Activated naive CD8-positive, alpha-beta T cell treated with anti-CD3 and anti-CD28 coated beads for 36 hours (primary cell): Measurements from ENCODE around the gene COL4A2. TPM values are rescaled to one million over a fixed set of nuclear protein-coding genes. Genes with fewer than 3 reads are reported as not detected.

Experiments
- DNase-seq: peaks from one replicate; pipeline ENCODE4 v3.0.0; 2021
- H3K27ac Mint-ChIP-seq: one replicate; pipeline ENCODE4 v1.8.0; 2022; ENCODE audit warnings: mild to moderate bottlenecking, moderate library complexity, mixed read lengths
- H3K27me3 Mint-ChIP-seq: one replicate; pipeline ENCODE4 v1.8.0; 2022; ENCODE audit warnings: mild to moderate bottlenecking, mixed read lengths
- H3K36me3 Mint-ChIP-seq: one replicate; pipeline ENCODE4 v1.8.0; 2021; ENCODE audit warnings: mild to moderate bottlenecking, mixed read lengths
- H3K4me1 Mint-ChIP-seq: one replicate; pipeline ENCODE4 v1.8.0; 2021; ENCODE audit warnings: mixed read lengths
- H3K4me3 Mint-ChIP-seq: one replicate; pipeline ENCODE4 v1.8.0; 2022; ENCODE audit warnings: mild to moderate bottlenecking, moderate library complexity, mixed read lengths
- H3K9me3 Mint-ChIP-seq: one replicate; pipeline ENCODE4 v1.8.0; 2022; ENCODE audit warnings: mixed read lengths
- total RNA-seq, 2 experiments: library from RNA; stranded (reverse); gene quantifications; one replicate each; pipeline ENCODE4 v1.2.3, GENCODE V29; 2021

COL4A2 gene
- total RNA-seq, 2 experiments from 2014 or later: not detected

DNA sequence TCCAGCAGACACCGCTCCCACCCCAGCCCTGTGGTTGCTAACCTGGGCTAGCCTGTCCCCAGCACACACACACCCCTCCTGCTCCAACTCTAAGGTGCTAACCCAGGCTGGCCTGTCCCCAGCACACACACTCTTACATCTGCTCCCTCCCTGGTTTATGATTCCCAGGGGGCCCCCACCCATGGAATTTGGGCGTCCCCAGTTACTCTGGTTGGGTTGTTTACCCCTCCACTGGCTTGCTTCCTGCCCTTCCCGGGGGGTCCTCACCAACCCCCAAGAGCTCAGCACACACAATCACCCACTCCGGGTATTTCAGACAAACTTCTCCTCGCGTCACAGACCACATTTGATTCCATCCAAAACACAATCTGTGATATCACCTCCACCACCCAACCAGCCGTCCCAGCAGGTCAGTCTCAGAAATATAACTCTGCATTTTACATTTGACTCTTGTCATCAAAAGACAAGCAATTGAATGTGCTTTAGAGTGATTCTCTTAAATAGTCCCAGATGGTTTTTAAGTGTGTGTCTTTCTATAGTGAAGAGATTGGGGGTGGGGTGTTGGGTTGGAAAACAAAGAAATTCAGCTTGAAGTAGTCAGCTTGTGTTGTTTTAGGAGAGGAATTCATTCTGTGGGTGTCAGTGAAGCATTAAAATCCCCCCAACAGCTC, 20.1 kb downstream of the COL4A2 start:
- no peak for DNase-seq
- no peak overlapping the region for H3K4me3 Mint-ChIP-seq
- H3K27me3 Mint-ChIP-seq: peaks cover 56% of the 10 kb centered on the region
- H3K4me1 Mint-ChIP-seq: no peaks in the 10 kb centered on the region
- H3K27ac Mint-ChIP-seq: no peak overlapping the region
- no peaks in the 10 kb centered on the region for H3K36me3 Mint-ChIP-seq
- H3K9me3 Mint-ChIP-seq: no peaks in the 10 kb centered on the region

DNA sequence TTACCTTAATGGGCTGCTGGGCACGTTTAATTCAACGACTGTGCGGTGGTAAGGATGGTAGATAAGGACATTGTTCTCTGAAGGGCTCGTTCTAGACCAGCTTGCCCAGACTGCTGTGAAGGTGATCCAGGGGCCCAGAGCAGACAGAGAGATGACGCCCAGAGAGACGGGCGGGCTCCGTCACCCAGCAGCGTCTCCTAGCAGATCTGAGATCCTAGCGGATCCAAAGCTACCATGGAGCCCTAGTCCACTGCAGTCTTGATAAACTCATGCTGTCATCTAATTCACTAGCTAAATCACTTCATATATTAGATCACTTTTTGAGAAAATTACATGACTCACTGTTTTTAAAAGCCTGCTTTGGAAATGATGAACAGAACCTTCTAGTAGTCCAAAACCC, 21.5 kb downstream of the COL4A2 start:
- Mint-ChIP-seq H3K27ac (no peak overlapping the region), H3K9me3 (no peaks in the 10 kb centered on the region), H3K4me1 (no peaks in the 10 kb centered on the region), H3K27me3 (peaks cover 54% of the 10 kb centered on the region), H3K36me3 (no peaks in the 10 kb centered on the region), H3K4me3 (no peak overlapping the region)
- no peak for DNase-seq

DNA sequence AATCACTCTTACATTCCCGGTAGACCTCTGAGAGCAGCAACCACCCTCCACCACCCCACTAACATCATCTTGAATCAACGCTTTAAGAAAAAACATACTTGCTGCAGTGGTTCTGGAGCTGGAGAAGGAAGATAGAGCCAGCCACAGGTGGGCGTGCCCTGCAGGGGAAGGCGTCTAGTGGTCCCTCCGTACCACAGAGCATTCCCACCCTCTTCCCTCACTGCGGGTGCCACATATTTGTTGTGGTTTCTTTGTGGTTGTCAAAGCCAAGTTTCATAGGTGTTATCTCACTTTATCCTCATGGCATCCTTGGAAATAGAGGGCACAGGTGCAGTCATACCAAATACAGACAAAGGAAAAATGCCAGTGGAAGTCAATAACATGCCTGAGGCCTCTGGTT, 22.2 kb downstream of the COL4A2 start:
- Mint-ChIP-seq H3K9me3 (no peaks in the 10 kb centered on the region), H3K27me3 (peaks cover 49% of the 10 kb centered on the region), H3K4me3 (no peak overlapping the region), H3K27ac (no peak overlapping the region), H3K4me1 (no peaks in the 10 kb centered on the region), H3K36me3 (no peaks in the 10 kb centered on the region)
- no peak for DNase-seq

DNA sequence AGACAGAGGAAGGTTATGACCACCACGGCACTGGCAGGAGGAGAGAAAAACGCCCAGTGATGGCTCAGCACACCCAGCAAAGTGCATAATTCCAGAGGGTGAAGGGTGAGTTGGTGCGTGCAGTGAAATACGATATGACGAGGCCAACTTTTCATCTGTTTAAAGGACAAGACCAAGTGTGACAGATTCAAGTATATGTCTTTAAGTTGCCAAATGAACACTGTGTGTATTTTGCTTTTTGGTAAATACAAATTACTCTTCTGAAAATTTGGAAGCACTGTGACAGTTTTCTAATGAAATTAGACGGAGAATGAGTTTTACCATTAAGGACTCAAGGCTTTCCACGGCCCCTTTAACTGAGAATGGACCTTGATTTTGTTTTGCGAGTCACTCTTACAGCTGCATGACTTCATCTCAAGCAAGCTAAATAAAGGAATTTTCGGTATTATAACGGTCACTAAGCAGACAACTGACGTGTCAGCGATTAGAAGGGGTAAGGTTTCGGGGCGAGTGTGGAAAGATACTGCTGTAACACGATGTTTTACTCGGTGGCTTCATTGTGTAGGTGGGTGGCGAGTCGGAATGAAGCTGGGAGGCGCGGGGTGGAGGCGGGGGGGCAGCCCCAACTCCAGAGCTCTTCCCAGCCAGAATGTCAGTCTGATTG, 22.8 kb downstream of the COL4A2 start:
- Mint-ChIP-seq H3K9me3 (no peaks in the 10 kb centered on the region), H3K27me3 (peaks cover 46% of the 10 kb centered on the region), H3K36me3 (no peaks in the 10 kb centered on the region), H3K4me1 (no peaks in the 10 kb centered on the region), H3K27ac (no peak overlapping the region), H3K4me3 (no peak overlapping the region)
- DNase-seq: no peak

DNA sequence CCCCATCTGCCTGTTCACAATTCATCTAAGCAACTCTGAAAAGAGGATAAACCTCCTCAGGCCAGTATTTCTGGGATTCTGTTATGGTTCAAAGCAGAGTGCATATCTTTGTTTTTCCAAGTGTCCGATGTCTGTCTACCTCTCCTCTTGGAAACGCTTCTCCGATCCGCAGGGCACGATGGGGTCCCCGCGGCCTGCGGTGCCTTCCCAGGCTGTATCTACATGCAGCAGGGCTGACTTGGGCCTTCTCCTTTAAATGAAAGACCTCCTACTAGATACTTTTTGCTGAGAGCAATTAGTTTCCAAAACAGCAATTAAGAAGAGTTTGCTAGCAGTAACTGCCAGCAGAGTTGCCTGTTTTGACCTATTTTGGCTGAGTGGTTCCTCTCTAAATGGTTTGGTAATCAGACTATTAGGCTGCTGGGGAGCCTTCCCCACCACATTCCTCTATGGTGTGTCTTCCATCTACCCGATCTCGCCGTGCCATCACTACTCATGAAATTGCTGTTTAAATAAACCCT, 23.5 kb downstream of the COL4A2 start:
- H3K4me3 Mint-ChIP-seq: no peak overlapping the region
- no peaks in the 10 kb centered on the region for H3K36me3 Mint-ChIP-seq
- H3K9me3 Mint-ChIP-seq: no peaks in the 10 kb centered on the region
- DNase-seq: no peak
- H3K27ac Mint-ChIP-seq: no peak overlapping the region
- no peaks in the 10 kb centered on the region for H3K4me1 Mint-ChIP-seq
- peaks cover 40% of the 10 kb centered on the region for H3K27me3 Mint-ChIP-seq

GRCh38 chr13:110331362-110331761, 24.3 kb downstream of the COL4A2 start:
- H3K4me3 Mint-ChIP-seq: no peak overlapping the region
- H3K36me3 Mint-ChIP-seq: no peaks in the 10 kb centered on the region
- no peak overlapping the region for H3K27ac Mint-ChIP-seq
- DNase-seq: no peak
- no peaks in the 10 kb centered on the region for H3K4me1 Mint-ChIP-seq
- no peaks in the 10 kb centered on the region for H3K9me3 Mint-ChIP-seq
- peaks cover 32% of the 10 kb centered on the region for H3K27me3 Mint-ChIP-seq

GRCh38 chr13:110332750-110333149, 25.7 kb downstream of the COL4A2 start:
- no peak overlapping the region for H3K27ac Mint-ChIP-seq

DNA sequence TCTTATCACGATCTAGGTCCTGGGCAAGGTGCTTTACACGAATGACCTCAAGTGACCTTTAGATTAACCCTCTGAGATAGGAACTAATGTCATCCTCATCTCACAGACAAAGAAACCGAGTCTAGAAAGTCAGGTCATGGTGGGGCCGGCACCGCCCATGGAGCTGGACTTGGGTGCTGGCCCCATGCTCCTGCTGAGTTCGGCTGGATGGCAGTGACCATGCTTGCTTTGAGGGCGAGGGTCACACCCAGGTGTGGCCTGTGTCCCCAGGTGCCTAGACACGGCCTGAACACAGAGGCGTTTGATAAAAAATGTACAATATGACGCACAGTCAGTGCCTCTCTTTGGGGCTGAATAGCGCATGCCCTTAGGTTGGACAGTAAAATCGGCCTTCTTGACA, 26.8 kb downstream of the COL4A2 start:
- no peak overlapping the region for H3K27ac Mint-ChIP-seq
- H3K4me1 Mint-ChIP-seq: no peaks in the 10 kb centered on the region
- no peak overlapping the region for H3K4me3 Mint-ChIP-seq
- peaks cover 18% of the 10 kb centered on the region for H3K27me3 Mint-ChIP-seq
- H3K36me3 Mint-ChIP-seq: no peaks in the 10 kb centered on the region
- H3K9me3 Mint-ChIP-seq: no peaks in the 10 kb centered on the region
- no peak for DNase-seq

More at GRCh38 chr13:110332750-110333149, 25.7 kb downstream of the COL4A2 start:
- DNase-seq: no peak
- H3K4me1 Mint-ChIP-seq: no peaks in the 10 kb centered on the region
- H3K9me3 Mint-ChIP-seq: no peaks in the 10 kb centered on the region
- no peak overlapping the region for H3K4me3 Mint-ChIP-seq
- peaks cover 20% of the 10 kb centered on the region for H3K27me3 Mint-ChIP-seq
- H3K36me3 Mint-ChIP-seq: no peaks in the 10 kb centered on the region

GRCh38 chr13:110334256-110334655, 27.2 kb downstream of the COL4A2 start:
- Mint-ChIP-seq H3K4me1 (peaks cover 2% of the 10 kb centered on the region), H3K36me3 (no peaks in the 10 kb centered on the region), H3K27me3 (peaks cover 20% of the 10 kb centered on the region), H3K27ac (no peak overlapping the region), H3K9me3 (no peaks in the 10 kb centered on the region), H3K4me3 (no peak overlapping the region)
- no peak for DNase-seq

- H3K9me3 Mint-ChIP-seq: no peaks in the 10 kb centered on the region
- peaks cover 6% of the 10 kb centered on the region for H3K4me1 Mint-ChIP-seq
- no peaks in the 10 kb centered on the region for H3K36me3 Mint-ChIP-seq
- H3K27me3 Mint-ChIP-seq: peaks cover 20% of the 10 kb centered on the region
- no peak overlapping the region for H3K4me3 Mint-ChIP-seq
- no peak overlapping the region for H3K27ac Mint-ChIP-seq
- no peak for DNase-seq
These were observed 27.9 kb downstream of the COL4A2 start for GRCh38 chr13:110334841-110335490.

DNA sequence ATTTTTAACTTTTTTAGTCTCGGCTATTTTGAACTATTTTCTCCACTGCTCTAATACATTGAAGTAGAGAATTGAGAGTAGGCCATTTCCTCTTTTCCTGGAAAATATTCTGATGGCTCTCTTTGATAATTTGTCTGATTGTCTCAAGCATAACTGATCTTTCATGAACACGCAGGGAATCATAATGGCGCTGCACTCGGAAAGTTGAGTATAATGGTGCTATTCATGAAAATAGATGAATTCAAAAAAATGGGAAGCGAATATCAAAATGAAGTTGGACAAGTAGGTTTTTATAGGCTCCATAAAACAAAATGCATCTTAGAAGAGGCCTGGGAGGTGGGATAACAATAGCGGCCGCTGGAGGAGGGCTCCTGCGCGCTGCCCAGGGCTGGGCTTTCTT, 29.0 kb downstream of the COL4A2 start:
- H3K4me3 Mint-ChIP-seq: no peak overlapping the region
- DNase-seq: no peak
- no peak overlapping the region for H3K27ac Mint-ChIP-seq
- H3K36me3 Mint-ChIP-seq: no peaks in the 10 kb centered on the region
- no peaks in the 10 kb centered on the region for H3K9me3 Mint-ChIP-seq
- peaks cover 18% of the 10 kb centered on the region for H3K4me1 Mint-ChIP-seq
- peaks cover 23% of the 10 kb centered on the region for H3K27me3 Mint-ChIP-seq

DNA sequence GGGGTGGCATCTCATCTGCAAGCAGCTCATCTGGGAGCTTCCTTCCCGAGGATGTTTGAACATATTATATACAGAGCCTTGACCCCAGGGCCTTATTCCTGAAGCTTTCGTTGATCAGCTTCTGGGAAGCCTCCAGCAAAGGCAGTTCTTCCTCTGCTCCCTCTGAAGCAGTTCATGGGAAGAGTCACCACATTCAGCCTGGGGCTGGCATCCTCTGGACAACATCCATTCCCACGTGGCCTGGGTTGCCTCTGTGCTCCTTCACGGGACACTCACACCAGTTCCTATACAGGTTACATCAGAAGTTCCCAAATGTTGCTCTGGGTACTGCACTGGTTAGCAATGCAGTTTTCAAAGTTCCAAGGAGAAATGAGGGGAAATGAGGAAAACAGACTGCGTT, 29.6 kb downstream of the COL4A2 start:
- DNase-seq: no peak
- H3K4me3 Mint-ChIP-seq: no peak overlapping the region

DNA sequence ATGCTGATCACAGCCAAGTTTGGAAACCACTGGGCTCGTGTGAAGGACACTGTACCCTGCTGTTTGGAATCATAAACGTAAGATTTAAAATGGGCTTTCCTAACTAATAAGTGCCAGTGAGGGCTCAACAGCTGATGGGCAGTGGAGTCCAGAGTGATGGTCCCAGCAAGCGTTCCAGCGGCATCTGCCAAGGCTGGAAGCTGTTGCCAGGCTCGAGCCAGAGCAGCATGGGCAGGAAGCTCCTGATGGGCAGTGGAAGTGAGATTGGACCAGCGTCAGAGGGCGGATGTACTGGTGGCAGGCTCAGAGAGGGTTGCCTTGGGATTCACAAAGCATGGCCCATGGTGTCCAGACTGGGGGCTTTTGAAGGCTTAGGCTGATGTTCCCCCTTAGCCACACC, 30.2 kb downstream of the COL4A2 start:
- Mint-ChIP-seq H3K9me3 (peaks cover 3% of the 10 kb centered on the region), H3K4me1 (peaks cover 26% of the 10 kb centered on the region), H3K27ac (no peak overlapping the region), H3K36me3 (peaks cover 1% of the 10 kb centered on the region), H3K27me3 (peaks cover 31% of the 10 kb centered on the region), H3K4me3 (no peak overlapping the region)
- DNase-seq: no peak

More for the DNA sequence above, 29.6 kb downstream of the COL4A2 start:
- peaks cover 2% of the 10 kb centered on the region for H3K9me3 Mint-ChIP-seq
- H3K4me1 Mint-ChIP-seq: peaks cover 23% of the 10 kb centered on the region
- H3K27me3 Mint-ChIP-seq: peaks cover 28% of the 10 kb centered on the region
- H3K27ac Mint-ChIP-seq: no peak overlapping the region
- peaks cover 1% of the 10 kb centered on the region for H3K36me3 Mint-ChIP-seq

DNA sequence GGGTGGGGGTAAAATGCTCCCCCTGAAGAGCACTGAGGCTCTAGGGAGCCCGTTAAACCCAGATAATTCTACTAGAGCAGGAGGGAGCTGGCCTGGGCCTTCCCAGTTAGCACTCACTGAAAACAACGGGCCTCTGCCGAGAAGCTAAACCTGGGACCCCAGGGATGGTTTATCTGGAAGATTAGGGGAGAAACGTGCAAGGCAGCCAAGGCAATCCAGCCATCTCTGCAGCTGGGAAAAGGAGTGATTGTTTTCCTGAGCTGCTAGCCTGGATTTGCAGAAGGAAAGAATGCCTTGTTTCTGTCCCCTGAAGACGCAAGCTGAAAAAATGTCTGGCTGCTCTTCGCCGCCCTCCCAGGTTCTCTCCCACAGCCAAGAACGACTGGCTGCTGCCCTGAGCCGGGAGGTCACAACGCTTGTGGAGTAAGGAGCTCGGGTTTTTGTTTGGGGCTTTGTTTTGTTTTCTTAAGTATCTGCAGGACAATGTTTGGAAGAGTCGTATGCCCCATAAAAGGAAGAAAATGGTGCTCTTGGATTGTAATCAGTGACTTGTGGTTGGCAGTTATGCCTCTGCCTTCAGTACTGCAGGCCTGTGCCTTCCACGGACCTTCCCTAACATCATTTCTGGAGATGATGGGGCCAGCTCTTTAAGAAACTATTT, 31.5 kb downstream of the COL4A2 start:
- no peak overlapping the region for H3K27ac Mint-ChIP-seq
- H3K4me1 Mint-ChIP-seq: peaks cover 26% of the 10 kb centered on the region
- H3K27me3 Mint-ChIP-seq: peaks cover 32% of the 10 kb centered on the region

GRCh38 chr13:110339263-110339662, 32.2 kb downstream of the COL4A2 start:
- H3K27me3 Mint-ChIP-seq: peaks cover 31% of the 10 kb centered on the region
- H3K27ac Mint-ChIP-seq: no peak overlapping the region
- no peak overlapping the region for H3K4me3 Mint-ChIP-seq
- H3K4me1 Mint-ChIP-seq: peaks cover 26% of the 10 kb centered on the region
- no peak for DNase-seq
- H3K9me3 Mint-ChIP-seq: peaks cover 3% of the 10 kb centered on the region
- H3K36me3 Mint-ChIP-seq: peaks cover 1% of the 10 kb centered on the region

More for the DNA sequence above, 31.5 kb downstream of the COL4A2 start:
- DNase-seq: no peak
- Mint-ChIP-seq H3K9me3 (peaks cover 3% of the 10 kb centered on the region), H3K4me3 (no peak overlapping the region), H3K36me3 (peaks cover 1% of the 10 kb centered on the region)
